Fibroblast of skin of right biceps (primary cell): ENCODE measurements around the gene DPEP2NB.
"Not testable (repeated sequence)": the region's sequence is repeated elsewhere in the genome, so short reads cannot be mapped to it uniquely, and the experiment has no call there.

Experiments used
- DNase-seq: peaks from one replicate; pipeline ENCODE4 v3.0.0-alpha.2; 2013

Gene DPEP2NB

DNA sequence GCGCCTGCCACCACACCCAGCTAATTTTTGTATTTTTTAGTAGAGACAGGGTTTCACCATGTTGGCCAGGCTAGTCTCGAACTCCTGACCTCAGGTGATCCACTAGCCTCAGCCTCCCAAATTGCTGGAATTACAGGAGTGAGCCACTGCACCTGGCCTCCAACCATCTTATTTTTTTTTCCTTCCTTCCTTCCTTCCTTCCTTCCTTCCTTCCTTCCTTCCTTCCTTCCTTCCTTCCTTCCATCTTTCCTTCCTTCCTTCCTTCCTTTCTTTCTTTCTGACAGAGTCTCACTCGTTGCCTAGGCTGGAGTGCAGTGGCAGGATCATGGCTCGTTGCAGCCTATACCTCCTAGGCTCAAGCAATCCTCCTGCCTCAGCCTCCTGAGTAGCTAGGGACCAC, 5.8 kb downstream of the DPEP2NB start:
- DNase-seq = not testable (repeated sequence)

DNA sequence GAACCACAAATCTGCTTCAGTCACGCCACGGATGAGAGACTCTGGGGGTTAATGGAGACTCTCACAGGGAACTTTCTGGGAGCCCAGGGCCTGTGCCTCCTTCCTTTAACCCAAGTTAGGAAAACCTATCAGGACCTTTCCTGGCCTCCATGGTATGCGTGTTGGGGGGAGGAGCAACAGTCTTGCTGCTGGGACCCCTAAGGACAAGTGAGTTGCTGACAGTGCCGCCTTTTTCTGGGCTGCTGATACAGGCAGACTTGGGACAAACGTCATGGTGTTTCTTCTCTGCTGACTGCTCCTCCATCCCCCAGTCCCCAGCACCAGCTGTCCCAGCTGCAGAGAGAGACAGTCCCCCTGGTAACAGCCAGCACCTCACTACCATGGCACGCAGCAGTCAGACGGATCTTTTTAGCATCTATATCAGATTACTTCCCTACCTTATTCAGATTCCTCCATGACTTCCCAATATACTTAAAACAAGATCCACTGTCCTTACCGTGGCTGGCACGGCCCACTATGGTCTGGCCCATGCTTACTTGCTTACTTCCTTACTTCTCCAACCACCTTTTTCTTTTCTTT, 6.5 kb downstream of the DPEP2NB start:
- DNase-seq = no peak

DNA sequence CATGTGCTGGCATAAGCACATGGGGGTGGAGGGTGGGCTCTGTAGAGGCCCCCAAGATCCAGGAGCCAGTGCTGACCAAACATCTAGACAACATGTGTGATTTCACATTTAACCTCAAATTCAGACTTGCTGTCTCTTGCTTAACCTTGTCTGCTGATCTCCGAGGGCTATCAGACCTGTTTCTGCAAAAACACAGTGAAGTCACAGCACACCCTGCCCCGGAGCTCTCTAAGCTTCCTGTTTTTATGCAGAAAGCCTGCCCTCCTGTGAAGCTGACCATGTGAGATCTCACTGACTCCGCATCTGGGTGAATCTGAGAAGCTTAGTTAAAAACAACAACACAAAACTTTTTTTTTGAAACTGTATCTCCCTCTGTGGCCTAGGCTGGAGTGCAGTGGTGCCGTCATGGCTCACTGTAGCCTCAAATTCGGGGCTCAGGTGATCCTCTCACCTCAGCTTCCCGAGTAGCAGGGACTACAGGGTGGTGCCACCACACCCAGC, 9.9 kb downstream of the DPEP2NB start:
- no peak for DNase-seq

DNA sequence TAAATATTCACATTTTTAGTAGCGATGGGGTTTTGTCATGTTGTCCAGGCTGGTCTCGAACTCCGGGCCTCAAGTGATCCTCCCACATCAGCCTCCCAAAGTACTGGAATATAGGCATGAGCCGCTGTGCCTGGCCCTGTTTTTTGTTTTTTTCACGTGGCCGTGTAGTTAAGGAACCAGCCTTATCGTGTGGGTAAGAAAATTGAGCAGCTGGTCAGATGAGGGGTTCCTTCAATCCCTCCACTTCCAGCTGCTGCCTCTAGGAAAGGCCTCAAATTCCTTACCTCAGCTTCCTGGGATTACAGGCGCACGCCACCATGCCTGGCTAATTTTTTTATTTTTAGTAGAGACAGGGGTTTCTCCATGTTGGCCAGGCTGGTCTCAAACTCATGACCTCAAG, 10.5 kb downstream of the DPEP2NB start:
- no peak for DNase-seq

DNA sequence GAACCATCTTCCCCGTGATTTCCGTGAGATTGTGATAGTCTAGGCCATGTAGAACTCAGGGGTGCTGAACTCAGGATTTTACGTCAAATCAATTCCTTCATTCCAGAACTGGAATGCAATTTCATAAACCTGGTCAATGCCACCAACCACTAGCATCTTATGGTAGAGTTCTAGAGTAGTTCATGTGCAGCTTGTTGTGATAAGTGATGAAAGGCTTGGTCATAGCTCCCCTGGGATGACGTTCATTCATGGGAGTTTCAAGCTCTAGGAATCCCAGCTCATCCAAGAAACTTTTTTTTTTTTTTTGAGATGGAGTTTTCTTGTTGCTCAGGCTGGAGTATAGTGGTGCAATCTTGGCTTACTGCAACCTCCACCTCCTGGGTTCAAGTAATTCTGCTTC, 12.7 kb downstream of the DPEP2NB start:
- peak; percentile 57 for DNase-seq

DNA sequence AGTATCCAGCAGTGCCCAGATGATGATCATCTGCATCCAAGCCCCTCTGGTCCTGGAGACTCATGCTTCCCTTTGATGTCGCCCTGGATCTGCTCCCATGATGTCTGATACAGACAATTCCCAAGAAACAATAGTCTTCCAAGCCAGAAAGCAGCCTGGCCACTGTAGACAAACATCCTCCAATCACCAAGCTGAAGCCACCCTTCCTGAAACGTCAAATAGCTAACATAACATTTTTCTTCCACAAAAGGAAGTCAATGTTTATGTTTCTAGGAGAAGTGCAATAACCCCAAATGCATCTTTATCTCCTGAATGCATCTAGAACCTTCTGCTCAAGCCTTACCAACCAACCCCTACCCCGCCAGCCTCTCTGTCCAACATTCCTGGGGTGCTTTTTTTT, 15.3 kb downstream of the DPEP2NB start:
- no peak for DNase-seq

DNA sequence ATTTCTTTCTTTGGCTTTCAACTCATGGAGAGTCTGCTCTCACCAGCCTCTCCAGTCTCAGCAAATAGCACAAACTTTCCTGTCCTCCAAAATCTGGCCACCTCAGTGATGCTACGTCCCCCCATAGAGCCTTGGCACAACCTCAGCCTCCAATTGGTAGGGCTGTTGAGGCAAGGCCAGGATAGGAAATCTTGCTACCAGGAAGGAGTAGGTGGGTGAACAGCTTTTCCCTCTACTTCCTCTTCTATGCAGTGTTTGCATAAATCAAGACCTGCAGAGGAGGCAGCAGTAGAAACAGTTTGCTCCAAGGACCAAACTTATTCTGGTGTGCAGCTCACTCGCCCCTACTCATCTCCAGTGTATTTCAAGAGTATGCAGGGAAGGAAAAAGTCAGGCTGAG, 15.7 kb downstream of the DPEP2NB start:
- DNase-seq = no peak

DNA sequence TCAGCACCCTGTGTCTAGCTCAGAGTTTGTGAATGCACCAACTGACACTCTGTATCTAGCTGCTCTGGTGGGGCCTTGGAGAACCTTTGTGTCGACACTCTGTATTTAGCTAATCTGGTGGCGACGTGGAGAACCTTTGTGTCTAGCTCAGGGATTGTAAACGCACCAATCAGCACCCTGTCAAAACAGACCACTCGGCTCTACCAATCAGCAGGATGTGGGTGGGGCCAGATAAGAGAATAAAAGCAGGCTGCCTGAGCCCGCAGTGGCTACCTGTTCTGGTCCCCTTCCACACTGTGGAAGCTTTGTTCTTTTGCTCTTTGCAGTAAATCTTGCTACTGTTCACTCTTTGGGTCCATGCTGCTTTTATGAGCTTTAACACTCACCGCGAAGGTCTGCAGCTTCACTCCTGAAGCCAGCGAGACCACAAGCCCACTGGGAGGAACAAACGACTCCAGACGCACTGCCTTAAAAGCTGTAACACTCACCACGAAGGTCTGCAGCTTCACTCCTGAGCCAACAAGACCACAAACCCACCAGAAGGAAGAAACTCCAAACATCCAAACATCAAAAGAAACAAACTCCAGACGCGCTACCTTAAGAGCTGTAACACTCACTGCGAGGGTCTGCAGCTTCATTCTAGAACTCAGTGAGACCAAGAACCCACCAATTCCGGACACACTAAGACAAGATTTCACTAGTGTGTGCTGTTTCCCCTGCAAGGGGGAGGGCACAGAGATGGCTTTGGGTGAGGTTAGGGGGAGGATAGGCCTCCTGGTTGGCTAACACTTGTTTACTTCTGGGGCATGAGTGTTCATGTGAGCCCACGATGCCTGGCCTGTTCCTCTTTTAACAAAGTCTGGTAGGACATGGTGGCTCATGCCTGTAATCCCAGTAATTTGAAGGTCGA, 16.7 kb downstream of the DPEP2NB start, which contains the start of gene DPEP2:
DPEP2 (minus strand) TSS at position 706 of the 910 bp plus-strand sequence. CDS start 6,272 bp downstream, outside the sequence.
- DNase-seq = not testable (repeated sequence)

DNA sequence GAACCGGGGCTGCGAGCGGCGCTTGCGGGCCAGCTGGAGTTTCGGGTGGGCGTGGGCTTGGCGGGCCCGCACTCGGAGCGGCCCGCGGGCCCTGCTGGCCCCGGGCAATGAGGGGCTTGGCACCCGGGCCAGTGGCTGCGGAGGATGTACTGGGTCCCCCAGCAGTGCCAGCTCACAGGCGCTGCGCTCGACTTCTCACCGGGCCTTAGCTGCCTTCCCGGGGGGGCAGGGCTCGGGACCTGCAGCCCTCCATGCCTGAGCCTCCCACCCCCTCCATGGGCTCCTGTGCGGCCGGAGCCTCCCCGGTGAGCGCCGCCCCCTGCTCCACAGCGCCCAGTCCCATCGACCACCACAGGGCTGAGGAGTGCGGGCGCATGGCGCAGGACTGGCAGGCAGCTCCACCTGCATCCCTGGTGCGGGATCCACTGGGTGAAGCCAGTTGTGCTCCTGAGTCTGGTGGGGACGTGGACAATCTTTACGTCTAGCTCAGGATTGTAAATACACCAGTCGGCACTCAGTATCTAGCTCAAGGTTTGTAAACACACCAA, 17.4 kb downstream of the DPEP2NB start:
- not testable (repeated sequence) for DNase-seq

DNA sequence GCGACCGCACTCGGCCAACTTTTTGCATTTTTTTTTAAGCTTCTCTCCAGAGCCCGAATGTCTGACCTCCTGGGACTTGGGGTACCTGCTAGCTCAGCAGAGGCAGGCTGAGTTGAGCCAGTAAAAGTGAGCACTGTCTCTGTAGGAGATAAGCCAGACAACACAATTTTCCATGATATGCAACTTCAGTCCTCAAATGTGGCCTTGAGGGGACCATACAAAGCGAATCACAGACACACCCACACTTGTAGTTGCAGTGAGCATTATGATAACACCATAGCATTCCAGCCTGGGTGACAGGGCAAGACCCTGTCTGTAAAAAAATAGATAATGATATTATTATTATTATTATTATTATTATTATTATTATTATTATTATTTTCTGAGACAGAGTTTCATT, 19.0 kb downstream of the DPEP2NB start:
- no peak for DNase-seq

DNA sequence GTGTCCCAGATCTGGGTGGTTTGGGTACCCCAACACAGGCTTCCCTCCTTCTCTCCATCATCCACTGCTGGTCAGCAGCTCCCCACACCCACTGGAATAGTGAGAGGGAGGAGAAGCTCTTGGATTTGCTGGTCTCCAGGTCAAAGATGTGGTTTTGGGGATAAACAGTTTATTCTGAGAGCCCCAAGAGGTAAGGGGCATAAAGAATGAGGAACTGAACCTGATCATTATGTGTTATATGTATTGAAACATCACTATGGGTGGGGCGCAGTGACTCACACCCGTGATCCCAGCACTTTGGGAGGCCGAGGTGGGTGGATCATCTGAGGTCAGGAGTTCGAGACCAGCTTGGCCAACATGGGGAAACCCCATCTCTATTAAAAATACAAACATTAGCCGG, 20.3 kb downstream of the DPEP2NB start:
- no peak for DNase-seq

DNA sequence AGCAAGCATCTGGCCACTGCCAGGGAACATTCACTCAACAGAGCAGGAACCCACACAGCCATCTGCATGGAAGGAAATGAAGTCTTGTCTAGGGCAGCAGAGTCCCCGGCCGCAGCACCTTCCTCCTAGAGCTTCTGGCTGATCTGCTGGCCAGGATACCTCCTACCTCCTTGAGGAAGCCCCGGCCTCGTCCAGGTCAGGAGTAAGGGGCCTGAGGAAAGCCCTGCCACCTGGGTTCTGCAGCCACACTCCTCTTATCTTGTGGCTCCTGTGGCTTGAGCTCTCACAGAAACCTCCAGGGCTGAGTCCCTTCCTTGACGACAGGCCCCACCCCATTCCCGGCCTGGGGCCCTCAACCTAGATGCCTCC, 21.7 kb downstream of the DPEP2NB start:
- DNase-seq = not testable (repeated sequence)

DNA sequence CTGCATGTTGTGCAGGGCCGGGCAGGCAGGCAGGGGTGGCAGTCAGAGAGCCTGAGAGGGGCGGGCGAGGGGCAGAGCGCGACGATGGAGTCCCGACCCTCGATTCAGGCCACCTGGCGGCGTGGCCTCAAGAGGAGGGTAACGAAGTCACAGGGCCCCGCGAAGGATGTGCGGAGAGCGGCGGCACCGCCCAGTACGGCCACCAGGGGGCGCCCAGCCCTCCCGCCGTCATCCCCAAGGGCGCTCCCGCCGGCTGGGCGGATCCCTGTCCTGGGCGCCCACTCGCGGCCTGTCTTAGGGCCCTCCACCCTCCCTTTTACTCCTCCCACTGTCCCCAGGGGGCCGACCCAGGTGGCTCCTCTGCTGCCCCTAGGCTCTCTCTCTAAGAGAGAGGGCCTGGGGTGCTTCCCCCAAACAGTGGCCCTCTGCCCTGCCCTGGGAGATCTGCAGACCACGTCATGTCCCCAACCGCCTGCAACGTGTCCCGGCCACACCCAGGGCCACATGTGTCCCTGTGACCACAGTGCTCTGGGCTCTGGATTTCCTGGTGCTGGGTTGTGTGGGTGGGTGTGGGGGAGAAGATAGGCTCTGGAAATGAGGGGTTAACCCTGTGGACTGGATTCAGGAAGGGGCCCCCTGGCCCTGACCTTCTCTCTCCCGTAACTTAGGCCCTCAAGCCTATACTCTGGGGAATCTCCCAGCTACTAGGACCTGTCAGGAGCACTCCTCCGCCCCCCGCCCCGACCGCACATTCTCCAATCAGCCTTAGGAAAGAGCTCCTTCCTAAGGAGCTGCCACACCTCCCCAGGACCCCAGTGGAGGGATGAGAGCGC, 22.3 kb downstream of the DPEP2NB start:
- DNase-seq = peak; percentile 75

DNA sequence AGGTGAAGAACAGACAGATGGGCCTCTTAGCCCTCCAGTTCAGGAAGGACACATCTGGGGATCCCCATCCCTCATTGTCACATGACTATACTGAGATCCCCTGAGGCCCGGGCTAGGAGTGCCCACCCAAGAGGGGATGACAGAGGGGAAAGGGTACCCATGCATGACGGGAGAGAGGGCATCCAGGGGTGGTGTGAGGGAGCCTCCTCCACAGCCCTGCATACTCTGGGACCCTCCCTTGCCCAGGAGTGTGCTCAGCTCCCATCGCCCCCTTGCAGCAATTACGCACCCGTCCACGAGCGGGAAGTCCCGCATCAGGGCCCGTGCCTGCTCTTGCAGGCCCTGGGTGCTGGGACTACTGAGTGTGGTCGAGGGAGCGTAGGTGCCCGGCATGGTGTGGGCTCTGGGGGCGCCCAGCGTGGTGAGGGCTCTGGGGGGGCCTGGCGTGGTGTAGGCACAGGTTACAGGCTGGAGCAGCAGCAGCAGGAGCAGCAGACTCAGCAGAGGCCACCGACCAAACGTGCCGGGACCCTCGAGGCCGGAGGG, 23.0 kb downstream of the DPEP2NB start:
- DNase-seq = no peak

DNA sequence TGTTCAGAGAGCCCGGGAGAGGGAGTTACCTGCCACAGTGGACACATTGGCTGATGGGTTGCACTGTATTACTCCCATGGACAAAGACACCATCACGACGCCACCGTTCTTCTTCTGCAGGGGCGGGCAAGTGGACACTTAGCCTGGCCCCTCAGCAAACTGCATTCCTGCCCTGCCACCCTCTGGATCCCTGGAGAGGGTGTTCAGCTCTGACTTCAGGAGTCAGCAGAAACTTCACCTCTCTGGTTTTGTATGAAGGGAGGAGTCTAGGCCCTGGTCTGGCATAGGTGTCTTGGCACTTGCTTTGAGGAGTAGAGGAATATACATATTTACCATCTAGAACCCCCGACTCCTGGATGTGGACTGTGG, 25.7 kb downstream of the DPEP2NB start:
- DNase-seq = no peak

DNA sequence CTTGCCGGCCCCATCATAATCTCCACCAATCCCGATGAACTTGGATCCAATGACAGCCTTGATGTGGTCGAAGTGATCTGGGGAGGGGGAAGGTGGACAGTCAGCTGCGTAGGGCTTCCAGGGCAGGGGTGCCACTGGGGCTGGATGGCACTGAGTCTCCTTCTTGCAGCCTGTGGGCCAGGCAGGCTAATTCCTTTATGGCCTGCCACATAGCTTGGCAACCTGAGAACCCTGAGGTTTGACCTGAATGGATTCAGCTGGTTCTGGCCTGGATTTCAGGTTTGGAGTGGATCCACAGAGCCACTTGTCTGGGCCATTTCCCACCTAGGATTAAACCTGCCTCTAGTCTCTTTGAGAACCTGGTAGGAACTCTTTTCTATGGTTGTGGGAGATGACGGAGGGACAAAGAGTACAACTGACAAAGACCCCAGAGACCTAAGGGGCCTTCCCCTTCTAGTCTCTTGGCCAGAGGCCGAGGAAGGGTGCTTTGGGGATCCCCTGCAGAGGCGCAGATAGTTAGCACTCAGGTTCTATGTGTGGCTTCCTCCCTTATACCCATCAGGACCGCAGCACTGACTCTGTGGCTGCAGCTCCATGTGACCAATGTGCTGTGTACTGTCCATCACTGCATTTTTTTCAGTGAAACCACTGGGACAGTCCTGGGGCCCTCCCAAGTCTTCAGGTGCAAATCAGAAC, 26.2 kb downstream of the DPEP2NB start:
- no peak for DNase-seq

DNA sequence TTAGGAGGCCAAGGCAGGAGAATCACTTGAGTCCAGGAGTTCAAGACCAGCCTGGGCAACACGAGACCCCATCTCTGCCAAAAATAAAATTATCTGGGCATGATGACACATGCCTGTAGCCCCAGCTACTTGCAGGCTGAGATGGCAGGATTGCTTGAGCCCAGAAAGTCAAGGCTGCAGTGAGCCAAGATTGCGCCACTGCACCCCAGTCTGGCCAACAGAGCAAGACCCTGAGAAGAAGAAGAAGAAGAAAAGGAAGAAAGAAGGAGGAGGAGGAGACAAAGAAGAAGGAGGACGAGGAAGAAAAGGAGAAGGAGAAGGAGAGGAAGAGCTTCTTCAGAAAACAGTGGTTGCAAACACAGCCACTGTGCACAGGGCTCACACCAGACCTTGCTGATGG, 27.0 kb downstream of the DPEP2NB start:
- DNase-seq = no peak

DNA sequence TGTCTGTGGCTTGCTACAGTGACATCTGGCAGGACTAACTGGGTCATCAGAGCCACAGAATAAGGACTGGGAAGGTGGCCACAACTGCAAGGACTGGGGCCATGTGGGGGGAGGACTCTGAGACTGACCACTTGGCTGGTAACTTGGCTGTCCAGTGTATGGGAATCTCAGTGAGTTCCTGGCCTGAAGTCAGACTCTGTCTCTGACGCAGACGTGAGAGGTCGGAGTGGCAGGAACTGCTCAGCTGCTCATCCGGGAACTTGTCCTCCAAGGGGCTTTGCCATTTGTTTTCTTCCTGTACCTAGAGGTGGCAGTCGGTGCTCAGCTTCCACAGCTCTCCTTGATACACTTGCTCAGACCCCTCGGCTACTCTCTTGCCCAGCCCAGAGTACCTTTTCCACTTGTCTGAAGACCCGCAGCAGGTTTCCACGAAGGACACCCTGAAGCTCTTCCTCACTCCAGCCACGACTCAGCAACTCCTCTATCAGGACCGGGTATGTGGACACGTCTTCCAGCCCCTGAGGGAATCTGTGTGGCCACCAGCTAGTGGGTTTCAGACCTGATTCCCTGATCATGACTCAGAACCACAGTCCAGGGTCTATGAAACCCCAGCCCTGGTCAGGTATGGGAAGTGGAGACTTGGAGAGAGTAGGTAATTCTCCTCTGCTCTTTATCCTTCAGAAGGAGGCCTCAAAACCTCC, 28.1 kb downstream of the DPEP2NB start:
- no peak for DNase-seq

DNA sequence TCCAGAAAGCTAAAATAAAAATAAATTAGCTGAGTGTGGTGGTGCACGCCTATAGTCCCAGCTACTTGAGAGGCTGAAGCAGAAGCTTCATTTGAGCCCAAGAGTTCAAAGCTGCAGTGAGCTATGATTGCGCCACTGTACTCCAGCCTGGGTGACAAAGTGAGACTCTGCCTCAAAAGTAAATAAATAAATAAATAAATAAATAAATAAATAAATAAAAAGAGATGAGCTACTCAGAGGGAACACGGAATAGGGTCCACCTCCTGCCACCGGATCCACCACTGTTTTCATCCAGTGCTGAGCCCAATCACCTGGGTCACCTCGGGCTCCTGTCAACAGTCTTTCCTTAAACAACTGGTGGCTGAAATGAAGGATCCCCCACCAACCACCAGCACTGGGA, 28.8 kb downstream of the DPEP2NB start:
- no peak for DNase-seq

DNA sequence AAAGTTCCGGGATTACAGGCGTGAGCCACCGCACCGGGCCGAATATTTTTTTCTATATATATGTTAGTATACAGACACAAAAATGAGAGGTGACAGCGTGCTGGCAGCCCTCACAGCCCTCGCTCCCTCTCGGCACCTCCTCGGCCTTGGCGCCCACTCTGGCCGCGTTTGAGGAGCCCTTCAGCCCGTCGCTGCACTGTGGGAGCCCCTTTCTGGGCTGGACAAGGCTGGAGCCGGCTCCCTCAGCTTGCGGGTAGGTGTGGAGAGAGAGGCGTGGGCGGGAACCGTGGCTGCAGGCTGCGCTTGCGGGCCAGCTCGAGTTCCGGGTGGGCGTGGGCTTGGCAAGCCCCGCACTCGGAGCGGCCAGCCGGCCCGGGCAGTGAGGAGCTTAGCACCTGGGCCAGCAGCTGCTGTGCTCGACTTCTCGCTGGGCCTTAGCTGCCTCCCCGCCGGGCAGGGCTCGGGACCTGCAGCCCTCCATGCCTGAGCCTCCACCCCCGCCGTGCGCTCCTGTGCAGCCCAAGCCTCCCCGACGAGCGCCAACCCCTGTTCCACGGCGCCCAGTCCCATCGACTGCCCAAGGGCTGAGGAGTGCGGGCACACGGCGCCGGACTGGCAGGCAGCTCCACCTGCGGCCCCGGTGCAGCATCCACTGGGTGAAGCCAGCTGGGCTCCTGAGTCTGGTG, 33.6 kb downstream of the DPEP2NB start:
- DNase-seq = no peak
